ENCODE data around the gene TMEM256. TPM values are rescaled to one million over a fixed set of nuclear protein-coding genes. Genes with fewer than 3 reads are reported as not detected.

The TMEM256 gene
- total RNA-seq, 4 donors from 2014 or later, result 28.9 to 65.6 (median 50.2) TPM

GRCh38 chr17:7363311-7363710 is 40.6 kb downstream of the TMEM256 start:
- Histone ChIP-seq H3K36me3 (no peaks in the 10 kb centered on the region), H3K4me3 (no peak overlapping the region), H3K9me3 (no peaks in the 10 kb centered on the region), H3K27me3 (no peaks in the 10 kb centered on the region), H3K27ac (no peak overlapping the region), H3K4me1 (no peaks in the 10 kb centered on the region)
- DNase-seq, result no peak
- in situ Hi-C loops (cut with MboI; ENCODE audit: low sequenced_read_pairs in 4 of 4) (loop anchor here in 2 of 4 donors (25.0 kb wide), 2 partner anchors 149 to 174 kb away; partner anchors contain the start of gene TNFSF12 (in 1 of the 2)), intact Hi-C loops (cut with DNase I; ENCODE audit: low total_unique reads) (no loop called here)
- TF ChIP-seq, protein P1, sequence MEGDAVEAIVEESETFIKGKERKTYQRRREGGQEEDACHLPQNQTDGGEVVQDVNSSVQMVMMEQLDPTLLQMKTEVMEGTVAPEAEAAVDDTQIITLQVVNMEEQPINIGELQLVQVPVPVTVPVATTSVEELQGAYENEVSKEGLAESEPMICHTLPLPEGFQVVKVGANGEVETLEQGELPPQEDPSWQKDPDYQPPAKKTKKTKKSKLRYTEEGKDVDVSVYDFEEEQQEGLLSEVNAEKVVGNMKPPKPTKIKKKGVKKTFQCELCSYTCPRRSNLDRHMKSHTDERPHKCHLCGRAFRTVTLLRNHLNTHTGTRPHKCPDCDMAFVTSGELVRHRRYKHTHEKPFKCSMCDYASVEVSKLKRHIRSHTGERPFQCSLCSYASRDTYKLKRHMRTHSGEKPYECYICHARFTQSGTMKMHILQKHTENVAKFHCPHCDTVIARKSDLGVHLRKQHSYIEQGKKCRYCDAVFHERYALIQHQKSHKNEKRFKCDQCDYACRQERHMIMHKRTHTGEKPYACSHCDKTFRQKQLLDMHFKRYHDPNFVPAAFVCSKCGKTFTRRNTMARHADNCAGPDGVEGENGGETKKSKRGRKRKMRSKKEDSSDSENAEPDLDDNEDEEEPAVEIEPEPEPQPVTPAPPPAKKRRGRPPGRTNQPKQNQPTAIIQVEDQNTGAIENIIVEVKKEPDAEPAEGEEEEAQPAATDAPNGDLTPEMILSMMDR (IDR thresholded peaks at IDR 0.05 in 4 of 5, conservative IDR thresholded peaks at IDR 0.05 in 1 of 5), result no peak
- no peak for TF ChIP-seq POLR2A (IDR thresholded peaks at IDR 0.05)
- no peak for ATAC-seq

- no peaks in the 10 kb centered on the region for H3K27me3 ChIP-seq
- H3K36me3 ChIP-seq, result no peaks in the 10 kb centered on the region
- TF ChIP-seq POLR2A (IDR thresholded peaks at IDR 0.05), result no peak
- TF ChIP-seq, protein P1 (IDR thresholded peaks at IDR 0.05 in 4 of 5, conservative IDR thresholded peaks at IDR 0.05 in 1 of 5), result no peak
- no peak overlapping the region for H3K27ac ChIP-seq
- in situ Hi-C loops (cut with MboI; ENCODE audit: low sequenced_read_pairs in 4 of 4), result loop anchor here in 2 of 4 donors (25.0 kb wide), 2 partner anchors 150 to 175 kb away; partner anchors contain the start of gene TNFSF12 (in 1 of the 2)
- intact Hi-C loops (cut with DNase I; ENCODE audit: low total_unique reads), result no loop called here
- H3K9me3 ChIP-seq, result no peaks in the 10 kb centered on the region
- DNase-seq (no peak), ATAC-seq (no peak)
- peaks cover 3 to 4% of the 10 kb centered on the region in 2 donors for H3K4me1 ChIP-seq
- no peak overlapping the region for H3K4me3 ChIP-seq
Observed at GRCh38 chr17:7361906-7362305, 42.0 kb downstream of the TMEM256 start.

GRCh38 chr17:7357381-7357780 is 46.5 kb downstream of the TMEM256 start:
- H3K27ac ChIP-seq, result no peak overlapping the region
- in situ Hi-C loops (cut with MboI; ENCODE audit: low sequenced_read_pairs in 4 of 4), result loop anchor here in 2 of 4 donors (25.0 kb wide), 2 partner anchors 155 to 180 kb away; partner anchors contain the start of gene TNFSF12 (in 1 of the 2)

DNA sequence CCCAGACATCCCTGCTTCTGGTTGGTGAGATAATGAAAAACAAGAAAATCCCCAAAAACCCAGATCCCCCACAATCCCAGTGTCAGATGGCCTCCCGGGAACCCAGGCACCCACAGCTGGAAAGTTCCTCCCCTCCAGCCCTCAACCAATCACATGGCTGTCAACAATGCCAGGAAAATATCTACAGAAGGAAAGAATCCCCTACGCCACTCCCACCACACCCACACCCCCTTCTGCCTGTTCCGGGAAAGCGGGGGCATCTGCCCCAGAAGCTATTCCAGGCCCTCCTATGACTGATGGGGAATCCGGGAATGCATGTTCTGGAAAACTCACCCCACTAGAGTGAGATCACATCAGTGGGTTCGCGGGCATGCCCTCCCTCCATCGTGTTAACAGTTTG is 47.1 kb downstream of the TMEM256 start:
- no peak for TF ChIP-seq POLR2A (IDR thresholded peaks at IDR 0.05)
- TF ChIP-seq, protein P1 (IDR thresholded peaks at IDR 0.05 in 4 of 5, conservative IDR thresholded peaks at IDR 0.05 in 1 of 5), result no peak
- H3K27ac ChIP-seq, result no peak overlapping the region
- no peak for ATAC-seq

More at GRCh38 chr17:7357381-7357780, 46.5 kb downstream of the TMEM256 start:
- Histone ChIP-seq H3K9me3 (no peaks in the 10 kb centered on the region), H3K27me3 (no peaks in the 10 kb centered on the region), H3K4me1 (peaks cover 13% of the 10 kb centered on the region in 2 donors), H3K4me3 (no peak overlapping the region), H3K36me3 (no peaks in the 10 kb centered on the region)
- intact Hi-C loops (cut with DNase I; ENCODE audit: low total_unique reads), result no loop called here
- TF ChIP-seq, protein P1 (IDR thresholded peaks at IDR 0.05 in 4 of 5, conservative IDR thresholded peaks at IDR 0.05 in 1 of 5), result no peak
- ATAC-seq, result no peak
- no peak for DNase-seq

More for the DNA sequence above, 47.1 kb downstream of the TMEM256 start:
- intact Hi-C loops (cut with DNase I; ENCODE audit: low total_unique reads) (loop anchor here (1.0 kb wide), 2 partner anchors 38 to 205 kb away; partner anchors contain the start of genes PLSCR3 and SENP3), in situ Hi-C loops (cut with MboI; ENCODE audit: low sequenced_read_pairs in 4 of 4) (loop anchor here in 2 of 4 donors (25.0 kb wide), 2 partner anchors 156 to 181 kb away; partner anchors contain the start of gene TNFSF12 (in 1 of the 2))
- Histone ChIP-seq H3K4me3 (no peak overlapping the region), H3K4me1 (peaks cover 13% of the 10 kb centered on the region in 2 donors), H3K9me3 (no peaks in the 10 kb centered on the region), H3K27me3 (no peaks in the 10 kb centered on the region), H3K36me3 (no peaks in the 10 kb centered on the region)
- DNase-seq, result no peak

Measured in gastrocnemius medialis (tissue), 4 donors.